ENCODE results near the gene MTCH2. TPM values are rescaled to one million over a fixed set of nuclear protein-coding genes. Genes with fewer than 3 reads are reported as not detected.

The MTCH2 gene
- total RNA-seq, 1 donor from 2014 or later: 124 TPM

Other genes with a start within 250 kb of the MTCH2 start
- 12.5 and 15.2 TPM in 2 replicates for gene SLC39A13, start 234.0 kb downstream of the MTCH2 start, total RNA-seq
- gene PSMC3, start 216.1 kb downstream of the MTCH2 start, total RNA-seq: 214 and 219 TPM in 2 replicates
- 0.18 and 1.3 TPM in 2 replicates for gene RAPSN, start 193.4 kb downstream of the MTCH2 start, total RNA-seq
- gene CELF1, start 89.4 kb downstream of the MTCH2 start, total RNA-seq: 129 and 132 TPM in 2 replicates
- gene PTPMT1, start 77.0 kb downstream of the MTCH2 start, total RNA-seq: 50.7 and 53.9 TPM in 2 replicates
- gene KBTBD4, start 63.6 kb downstream of the MTCH2 start, total RNA-seq: 14.2 and 15.3 TPM in 2 replicates
- gene NDUFS3, start 63.5 kb downstream of the MTCH2 start, total RNA-seq: 132 and 142 TPM in 2 replicates
- gene FAM180B, start 55.9 kb downstream of the MTCH2 start, total RNA-seq: 0.25 and 0.39 TPM in 2 replicates
- gene C1QTNF4, start 48.1 kb downstream of the MTCH2 start, total RNA-seq: 0.21 and 0.30 TPM in 2 replicates
- gene AGBL2, start 72.8 kb upstream of the MTCH2 start, total RNA-seq: 3.6 and 5.1 TPM in 2 replicates
- 140 and 141 TPM in 2 replicates for gene FNBP4, start 124.8 kb upstream of the MTCH2 start, total RNA-seq
- 81.2 and 84.7 TPM in 2 replicates for gene NUP160, start 205.8 kb upstream of the MTCH2 start, total RNA-seq